ENCODE measurements around the gene GNAL.

Gene GNAL

DNA sequence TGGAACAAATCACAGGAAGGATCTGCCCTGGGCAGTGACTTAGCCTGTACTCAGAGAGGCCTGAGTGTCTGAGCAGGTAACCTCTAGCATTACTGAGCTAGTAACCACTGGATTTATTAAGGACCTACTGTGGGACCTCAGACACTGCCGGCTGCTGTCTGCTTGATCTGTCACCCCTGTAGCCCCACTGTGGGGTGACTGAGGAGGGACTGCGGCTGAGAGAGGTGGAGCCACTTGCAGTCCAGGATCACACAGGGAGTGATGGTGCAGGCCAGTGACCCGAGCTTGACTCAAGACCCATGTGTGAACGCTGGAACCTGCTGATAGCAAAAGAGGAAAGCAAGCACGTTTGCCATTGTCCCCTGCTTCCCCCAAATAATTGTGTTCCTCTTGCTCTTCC is 177.7 kb downstream of the GNAL start:
- Histone ChIP-seq H3K27ac (replicated peaks; ENCODE audit: low read length) (no peak overlapping the region), H2BK5ac (ENCODE audit: low read length) (no peak overlapping the region), H2BK12ac (ENCODE audit: low read length) (no peak overlapping the region), H3K18ac (ENCODE audit: low read length) (no peak overlapping the region), H3K36me3 (replicated peaks in 1 of 2; ENCODE audit: control insufficient read depth in 2 of 2, insufficient read depth in 2 of 2, low read length in 2 of 2) (peaks cover 0 to 23% of the 10 kb centered on the region in 2 donors), H3K9me3 (replicated peaks in 1 of 2; ENCODE audit: control insufficient read depth in 2 of 2, insufficient read depth in 1 of 2, low read depth in 1 of 2, low read length in 2 of 2) (no peaks in the 10 kb centered on the region), H2BK120ac (ENCODE audit: low read depth, low read length) (no peak overlapping the region), H3K79me1 (ENCODE audit: low read depth, low read length) (no peaks in the 10 kb centered on the region), H3K23ac (ENCODE audit: low read depth, low read length, poor library complexity) (peak overlapping the region; percentile 2), H3K4me2 (ENCODE audit: insufficient read depth, low read length, poor library complexity, severe bottlenecking) (no peak overlapping the region), H2AFZ (ENCODE audit: low read length) (no peak overlapping the region), H3K4me3 (ENCODE audit: low read length in 2 of 2) (no peak overlapping the region), H2AK5ac (ENCODE audit: low read depth, low read length) (no peak overlapping the region), H3K9ac (ENCODE audit: low read depth, low read length, poor library complexity) (no peak overlapping the region), H4K91ac (ENCODE audit: low read depth, low read length, poor library complexity) (no peak overlapping the region), H3K27me3 (ENCODE audit: control insufficient read depth in 3 of 3, insufficient read depth in 3 of 3, low read depth in 1 of 3, low read length in 3 of 3) (no peaks in the 10 kb centered on the region), H3K4me1 (ENCODE audit: control insufficient read depth in 2 of 2, insufficient read depth in 1 of 2, low read depth in 1 of 2, low read length in 2 of 2) (no peaks in the 10 kb centered on the region), H2BK15ac (ENCODE audit: low read length) (no peak overlapping the region), H3K14ac (ENCODE audit: low read length) (no peak overlapping the region), H3K4ac (ENCODE audit: low read length) (no peak overlapping the region), H4K8ac (ENCODE audit: low read depth, low read length) (no peak overlapping the region)
- DNase-seq (ENCODE audit: low spot score), result no peak
- whole genome bisulfite sequencing, 2 donors (ENCODE audit: extremely low coverage in 2 of 2, insufficient read length in 2 of 2, insufficient replicate concordance in 1 of 2), result no CpG with 5 or more reads among the region's 5 CpGs

DNA sequence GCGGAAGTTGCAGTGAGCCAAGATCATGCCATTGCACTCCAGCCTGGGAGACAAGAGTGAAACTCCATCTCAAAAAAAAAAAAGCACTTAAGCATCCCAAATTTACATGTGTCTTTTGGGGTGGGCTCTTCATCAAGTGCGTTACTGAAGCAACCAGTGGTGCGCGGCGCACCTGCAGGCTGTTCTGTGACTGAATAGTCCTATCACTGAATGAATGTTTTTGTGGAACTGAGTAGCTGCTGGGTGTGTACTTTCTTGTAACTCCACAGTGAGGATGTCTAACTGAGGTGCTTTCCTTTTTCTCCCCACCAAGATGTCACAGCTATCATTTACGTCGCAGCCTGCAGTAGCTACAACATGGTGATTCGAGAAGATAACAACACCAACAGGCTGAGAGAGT is 179.2 kb downstream of the GNAL start:
- no peak overlapping the region for H2BK5ac ChIP-seq (ENCODE audit: low read length)
- H2BK12ac ChIP-seq (ENCODE audit: low read length), result no peak overlapping the region
- H4K8ac ChIP-seq (ENCODE audit: low read depth, low read length), result no peak overlapping the region
- no CpG with 5 or more reads among the region's 8 CpGs for WGBS, 2 donors (ENCODE audit: extremely low coverage in 2 of 2, insufficient read length in 2 of 2, insufficient replicate concordance in 1 of 2)
- H3K4me3 ChIP-seq (ENCODE audit: low read length in 2 of 2), result no peak overlapping the region
- H3K4ac ChIP-seq (ENCODE audit: low read length), result no peak overlapping the region
- no peaks in the 10 kb centered on the region for H3K4me1 ChIP-seq (ENCODE audit: control insufficient read depth in 2 of 2, insufficient read depth in 1 of 2, low read depth in 1 of 2, low read length in 2 of 2)
- no peaks in the 10 kb centered on the region for H3K27me3 ChIP-seq (ENCODE audit: control insufficient read depth in 3 of 3, insufficient read depth in 3 of 3, low read depth in 1 of 3, low read length in 3 of 3)
- no peaks in the 10 kb centered on the region for H3K79me1 ChIP-seq (ENCODE audit: low read depth, low read length)
- H2BK120ac ChIP-seq (ENCODE audit: low read depth, low read length), result no peak overlapping the region
- no peak overlapping the region for H3K27ac ChIP-seq (replicated peaks; ENCODE audit: low read length)
- H2AK5ac ChIP-seq (ENCODE audit: low read depth, low read length), result no peak overlapping the region
- no peak overlapping the region for H2AFZ ChIP-seq (ENCODE audit: low read length)
- H3K18ac ChIP-seq (ENCODE audit: low read length), result no peak overlapping the region
- H3K14ac ChIP-seq (ENCODE audit: low read length), result no peak overlapping the region
- H3K9me3 ChIP-seq (replicated peaks in 1 of 2; ENCODE audit: control insufficient read depth in 2 of 2, insufficient read depth in 1 of 2, low read depth in 1 of 2, low read length in 2 of 2), result no peaks in the 10 kb centered on the region
- H3K23ac ChIP-seq (ENCODE audit: low read depth, low read length, poor library complexity), result no peak overlapping the region
- DNase-seq (ENCODE audit: low spot score), result no peak
- H2BK15ac ChIP-seq (ENCODE audit: low read length), result no peak overlapping the region
- no peak overlapping the region for H3K9ac ChIP-seq (ENCODE audit: low read depth, low read length, poor library complexity)
- H3K4me2 ChIP-seq (ENCODE audit: insufficient read depth, low read length, poor library complexity, severe bottlenecking), result no peak overlapping the region
- H4K91ac ChIP-seq (ENCODE audit: low read depth, low read length, poor library complexity), result no peak overlapping the region
- peaks cover 0 to 33% of the 10 kb centered on the region in 2 donors for H3K36me3 ChIP-seq (replicated peaks in 1 of 2; ENCODE audit: control insufficient read depth in 2 of 2, insufficient read depth in 2 of 2, low read length in 2 of 2)

DNA sequence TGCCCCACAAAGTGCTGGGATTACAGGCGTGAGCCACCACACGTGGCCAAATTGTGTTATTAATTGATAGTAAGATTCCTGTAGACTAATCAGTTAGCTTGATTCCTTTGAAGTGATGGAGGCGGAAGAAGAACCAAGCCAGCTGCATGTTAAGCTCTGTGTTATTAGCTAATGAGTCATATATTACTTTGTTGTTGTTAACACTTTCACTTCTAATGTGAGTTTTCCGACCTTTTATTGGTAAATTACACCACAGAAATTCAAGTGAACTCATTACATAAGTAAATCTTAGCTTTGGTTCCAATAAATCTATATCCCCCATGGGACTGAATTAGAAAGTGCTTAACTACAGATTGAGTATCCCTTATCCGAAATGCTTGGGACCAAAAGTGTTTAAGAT is 182.4 kb downstream of the GNAL start:
- H2AK5ac ChIP-seq (ENCODE audit: low read depth, low read length), result no peak overlapping the region
- no CpG with 5 or more reads among the region's 5 CpGs for WGBS, 2 donors (ENCODE audit: extremely low coverage in 2 of 2, insufficient read length in 2 of 2, insufficient replicate concordance in 1 of 2)

DNA sequence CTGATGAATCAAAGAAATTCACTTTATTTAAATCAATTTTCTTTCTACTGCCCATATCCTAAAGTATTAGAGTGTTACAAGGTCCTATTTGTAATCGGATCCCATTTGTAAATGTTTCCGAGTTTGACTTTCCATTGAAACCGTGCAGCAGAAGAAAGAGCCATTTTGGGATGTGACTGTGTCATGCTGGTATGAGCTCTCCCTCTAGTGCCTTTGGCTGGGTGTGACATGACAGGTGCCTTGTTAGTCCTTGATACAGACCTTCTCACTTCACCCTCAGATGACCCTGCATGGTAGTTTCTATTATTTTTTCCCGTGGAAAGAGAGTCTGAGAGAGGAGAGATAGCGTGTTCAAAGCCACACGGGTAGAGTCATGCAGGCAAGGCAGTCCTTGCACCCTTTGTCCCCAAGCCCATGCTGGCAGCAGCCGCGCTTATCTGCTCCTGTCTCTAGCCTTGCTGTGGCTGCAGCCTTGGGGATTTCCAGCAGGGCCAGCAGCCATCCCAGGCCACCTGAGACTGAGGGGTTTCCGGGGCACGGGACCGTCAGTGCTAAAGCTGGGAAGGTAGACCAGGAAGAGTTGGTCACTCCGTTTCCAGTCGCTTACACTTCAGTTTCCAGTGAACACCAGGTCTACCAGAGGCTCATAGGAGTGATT is 183.5 kb downstream of the GNAL start:
- Histone ChIP-seq H2BK12ac (ENCODE audit: low read length) (no peak overlapping the region), H3K79me1 (ENCODE audit: low read depth, low read length) (peaks cover 2% of the 10 kb centered on the region), H3K27ac (replicated peaks; ENCODE audit: low read length) (no peak overlapping the region), H2AFZ (ENCODE audit: low read length) (no peak overlapping the region), H2AK5ac (ENCODE audit: low read depth, low read length) (no peak overlapping the region), H3K4me3 (ENCODE audit: low read length in 2 of 2) (no peak overlapping the region), H3K14ac (ENCODE audit: low read length) (no peak overlapping the region), H3K4me1 (ENCODE audit: control insufficient read depth in 2 of 2, insufficient read depth in 1 of 2, low read depth in 1 of 2, low read length in 2 of 2) (no peaks in the 10 kb centered on the region), H2BK120ac (ENCODE audit: low read depth, low read length) (no peak overlapping the region), H3K36me3 (replicated peaks in 1 of 2; ENCODE audit: control insufficient read depth in 2 of 2, insufficient read depth in 2 of 2, low read length in 2 of 2) (peaks cover 0 to 59% of the 10 kb centered on the region in 2 donors), H3K18ac (ENCODE audit: low read length) (no peak overlapping the region), H3K27me3 (ENCODE audit: control insufficient read depth in 3 of 3, insufficient read depth in 3 of 3, low read depth in 1 of 3, low read length in 3 of 3) (no peaks in the 10 kb centered on the region), H2BK15ac (ENCODE audit: low read length) (no peak overlapping the region), H3K4me2 (ENCODE audit: insufficient read depth, low read length, poor library complexity, severe bottlenecking) (no peak overlapping the region), H4K8ac (ENCODE audit: low read depth, low read length) (no peak overlapping the region), H3K23ac (ENCODE audit: low read depth, low read length, poor library complexity) (no peak overlapping the region), H4K91ac (ENCODE audit: low read depth, low read length, poor library complexity) (no peak overlapping the region), H2BK5ac (ENCODE audit: low read length) (no peak overlapping the region), H3K4ac (ENCODE audit: low read length) (no peak overlapping the region), H3K9me3 (replicated peaks in 1 of 2; ENCODE audit: control insufficient read depth in 2 of 2, insufficient read depth in 1 of 2, low read depth in 1 of 2, low read length in 2 of 2) (peaks cover 0 to 8% of the 10 kb centered on the region in 2 donors), H3K9ac (ENCODE audit: low read depth, low read length, poor library complexity) (no peak overlapping the region)
- no peak for DNase-seq (ENCODE audit: low spot score)
- no CpG with 5 or more reads among the region's 13 CpGs for WGBS, 2 donors (ENCODE audit: extremely low coverage in 2 of 2, insufficient read length in 2 of 2, insufficient replicate concordance in 1 of 2)

More for the DNA sequence above, 182.4 kb downstream of the GNAL start:
- Histone ChIP-seq H3K27me3 (ENCODE audit: control insufficient read depth in 3 of 3, insufficient read depth in 3 of 3, low read depth in 1 of 3, low read length in 3 of 3) (no peaks in the 10 kb centered on the region), H3K4me2 (ENCODE audit: insufficient read depth, low read length, poor library complexity, severe bottlenecking) (no peak overlapping the region), H3K36me3 (replicated peaks in 1 of 2; ENCODE audit: control insufficient read depth in 2 of 2, insufficient read depth in 2 of 2, low read length in 2 of 2) (peaks cover 0 to 52% of the 10 kb centered on the region in 2 donors), H2BK15ac (ENCODE audit: low read length) (no peak overlapping the region), H2AFZ (ENCODE audit: low read length) (no peak overlapping the region), H2BK5ac (ENCODE audit: low read length) (no peak overlapping the region), H3K14ac (ENCODE audit: low read length) (no peak overlapping the region), H3K23ac (ENCODE audit: low read depth, low read length, poor library complexity) (no peak overlapping the region), H3K79me1 (ENCODE audit: low read depth, low read length) (peaks cover 2% of the 10 kb centered on the region), H3K18ac (ENCODE audit: low read length) (no peak overlapping the region), H3K4me1 (ENCODE audit: control insufficient read depth in 2 of 2, insufficient read depth in 1 of 2, low read depth in 1 of 2, low read length in 2 of 2) (no peaks in the 10 kb centered on the region), H4K91ac (ENCODE audit: low read depth, low read length, poor library complexity) (no peak overlapping the region), H2BK12ac (ENCODE audit: low read length) (no peak overlapping the region), H3K27ac (replicated peaks; ENCODE audit: low read length) (no peak overlapping the region), H4K8ac (ENCODE audit: low read depth, low read length) (no peak overlapping the region), H3K9ac (ENCODE audit: low read depth, low read length, poor library complexity) (no peak overlapping the region), H3K9me3 (replicated peaks in 1 of 2; ENCODE audit: control insufficient read depth in 2 of 2, insufficient read depth in 1 of 2, low read depth in 1 of 2, low read length in 2 of 2) (peaks cover 0 to 8% of the 10 kb centered on the region in 2 donors), H2BK120ac (ENCODE audit: low read depth, low read length) (no peak overlapping the region), H3K4ac (ENCODE audit: low read length) (no peak overlapping the region), H3K4me3 (ENCODE audit: low read length in 2 of 2) (no peak overlapping the region)
- no peak for DNase-seq (ENCODE audit: low spot score)

Measured in neuronal stem cell (in vitro differentiated cells).